Esophagus squamous epithelium (tissue), 5 donors: Measurements from ENCODE around the gene SUPT4H1. TPM values are rescaled to one million over a fixed set of nuclear protein-coding genes. Genes with fewer than 3 reads are reported as not detected.
A peak's percentile ranks its signal among the peaks of the same experiment; 100 is the strongest.

ENCODE experiments used
- DNase-seq: peaks from one replicate; lab custom pipeline; 2025; lab: John Stamatoyannopoulos, UW
- H3K27ac ChIP-seq, 4 donors: fragments of 200-600 bp; sonication (generic); one replicate each; pipeline ENCODE4 v1.5.1; 2016 to 2019; ENCODE audit warnings: mild to moderate bottlenecking in 1 of 4
- H3K27me3 ChIP-seq, 4 donors: fragments of 200-600 bp; sonication (generic); 1 replicate in 3 of 4; 2 replicates in 1 of 4; pipeline versions ENCODE4 v1.5.1 to v1.6.0; 2017 to 2021; ENCODE audit warnings: antibody characterized with exemption in 1 of 4
- H3K36me3 ChIP-seq, 3 donors: fragments of 200-600 bp; sonication (generic); one replicate each; pipeline ENCODE4 v1.5.1; 2016 to 2019
- H3K4me1 ChIP-seq, 3 donors: fragments of 200-600 bp; sonication (generic); one replicate each; pipeline ENCODE4 v1.5.1; 2017 to 2019
- H3K4me3 ChIP-seq, 4 donors: fragments of 200-600 bp; sonication (generic); 1 replicate in 3 of 4; 2 replicates in 1 of 4; pipeline ENCODE4 v1.5.1; 2016 to 2019; ENCODE audit warnings: mild to moderate bottlenecking in 2 of 4, moderate library complexity in 1 of 4
- H3K9me3 ChIP-seq, 3 donors: fragments of 200-600 bp; sonication (generic); one replicate each; pipeline ENCODE4 v1.5.1; 2016 to 2019
- CTCF ChIP-seq, 6 experiments: fragments of 450-650 bp in 4 of 6; fragments of 200-600 bp in 2 of 6; sonication (generic) in 2 of 6; IDR thresholded peaks; one replicate each; pipeline ENCODE4 v1.5.1; 2016 to 2019; ENCODE audit warnings: antibody characterized with exemption in 6 of 6, mild to moderate bottlenecking in 4 of 6, moderate library complexity in 4 of 6
- POLR2A ChIP-seq, 4 donors: fragments of 450-650 bp; IDR thresholded peaks; one replicate each; pipeline ENCODE4 v1.6.1; 2017; ENCODE audit warnings: antibody characterized with exemption in 4 of 4, mild to moderate bottlenecking in 4 of 4, moderate library complexity in 3 of 4
- WGBS, 2 donors: methylation state at CpG; one replicate each; pipeline ENCODE4 v1.1.5; 2018; 5-methylcytosine and 5-hydroxymethylcytosine counted together
- intact Hi-C: fragments of 100-400 bp; cut with DNase I; formaldehyde crosslinking; loops from one replicate; pipeline ENCODE4 v1.15.0; 2022
- total RNA-seq, 4 donors: library from RNA; depleted of rRNA; stranded (reverse); fragments of >200 nt; gene quantifications; one replicate each; pipeline ENCODE4 v1.1.0, GENCODE V29; 2016
- donor health status: DM: yes; HTN: yes; CAD: no.

SUPT4H1 gene
- total RNA-seq, 4 donors from 2014 or later: 29.9 to 54.9 (median 37.0) TPM

- intact Hi-C loops: no loop called here
- Histone ChIP-seq H3K36me3 (no peaks in the 10 kb centered on the region), H3K27me3 (peaks cover 0 to 27% (median 0%) of the 10 kb centered on the region in 4 donors), H3K4me1 (peaks cover 5 to 38% (median 6%) of the 10 kb centered on the region in 3 donors), H3K4me3 (peak overlapping the region; percentile 55 to 75 (median 68)), H3K9me3 (no peaks in the 10 kb centered on the region), H3K27ac (peak overlapping the region; percentile 23 to 66 (median 58))
- TF ChIP-seq POLR2A (IDR thresholded peaks at IDR 0.05) (no peak), CTCF (IDR thresholded peaks at IDR 0.05) (no peak)
- 0 to 20% methylated on average over 1 of the region's 13 CpGs for whole genome bisulfite sequencing, 2 donors
- DNase-seq: no peak
Observed at GRCh38 chr17:58324056-58324408, 28.0 kb downstream of the SUPT4H1 start.

- peak overlapping the region in 2 of 4 donors; percentile 62 to 66 for H3K27ac ChIP-seq
Observed at GRCh38 chr17:58323366-58324055, 28.5 kb downstream of the SUPT4H1 start.

GRCh38 chr17:58322581-58323185, 29.3 kb downstream of the SUPT4H1 start:
- no peaks in the 10 kb centered on the region for H3K9me3 ChIP-seq
- no peak overlapping the region for H3K4me3 ChIP-seq
- intact Hi-C loops: no loop called here
- H3K4me1 ChIP-seq: peaks cover 5 to 30% (median 6%) of the 10 kb centered on the region in 3 donors
- no peak for TF ChIP-seq CTCF (IDR thresholded peaks at IDR 0.05)
- no peak for TF ChIP-seq POLR2A (IDR thresholded peaks at IDR 0.05)
- H3K36me3 ChIP-seq: no peaks in the 10 kb centered on the region
- 100% methylated on average over 1 of the region's 9 CpGs; no CpG with 5 or more reads in 1 of the 2 donors for WGBS, 2 donors
- DNase-seq: no peak
- H3K27ac ChIP-seq: no peak overlapping the region
- peaks cover 0 to 15% (median 0%) of the 10 kb centered on the region in 4 donors for H3K27me3 ChIP-seq

More at GRCh38 chr17:58323366-58324055, 28.5 kb downstream of the SUPT4H1 start:
- no peak for DNase-seq
- TF ChIP-seq POLR2A (IDR thresholded peaks at IDR 0.05): no peak
- no peak for TF ChIP-seq CTCF (IDR thresholded peaks at IDR 0.05)
- Histone ChIP-seq H3K27me3 (peaks cover 0 to 22% (median 0%) of the 10 kb centered on the region in 4 donors), H3K36me3 (no peaks in the 10 kb centered on the region), H3K4me3 (peak overlapping the region in 3 of 4 donors; percentile 62 to 75 (median 73)), H3K4me1 (peaks cover 5 to 32% (median 6%) of the 10 kb centered on the region in 3 donors), H3K9me3 (no peaks in the 10 kb centered on the region)
- intact Hi-C loops: no loop called here
- WGBS, 2 donors: 69 to 75% methylated on average over 2 to 4 of the region's 8 CpGs

GRCh38 chr17:58321571-58322525, 30.2 kb downstream of the SUPT4H1 start:
- Histone ChIP-seq H3K4me1 (peaks cover 5 to 33% (median 6%) of the 10 kb centered on the region in 3 donors), H3K4me3 (no peak overlapping the region), H3K27me3 (peaks cover 0 to 11% (median 0%) of the 10 kb centered on the region in 4 donors), H3K36me3 (no peaks in the 10 kb centered on the region), H3K9me3 (no peaks in the 10 kb centered on the region), H3K27ac (no peak overlapping the region)
- DNase-seq: no peak
- 93 to 95% methylated on average over 11 to 14 of the region's 18 CpGs for WGBS, 2 donors
- intact Hi-C loops: no loop called here
- TF ChIP-seq POLR2A (IDR thresholded peaks at IDR 0.05): no peak
- TF ChIP-seq CTCF (IDR thresholded peaks at IDR 0.05): no peak
